Large intestine (tissue), 3 donors: ENCODE measurements around the gene NRXN2. TPM values are rescaled to one million over a fixed set of nuclear protein-coding genes. Genes with fewer than 3 reads are reported as not detected.

ENCODE experiments used
- DNase-seq, 2 donors: peaks; one replicate each; pipeline versions ENCODE4 v3.0.0 to v3.0.0-alpha.2; 2013
- H3K27ac ChIP-seq: one replicate; pipeline ENCODE4 v1.5.1; 2013; ENCODE audit warnings: low read length
- H3K27me3 ChIP-seq: 2 replicates; pipeline ENCODE4 v1.6.1; 2013; ENCODE audit warnings: low read length; ENCODE audit not compliant: control insufficient read depth, insufficient read depth
- H3K36me3 ChIP-seq: 2 replicates; pipeline ENCODE4 v1.6.1; 2013; ENCODE audit warnings: low read length; ENCODE audit not compliant: control insufficient read depth, insufficient read depth
- H3K4me1 ChIP-seq: one replicate; pipeline ENCODE4 v1.6.1; 2013; ENCODE audit warnings: low read length; ENCODE audit not compliant: control insufficient read depth, insufficient read depth
- H3K4me3 ChIP-seq: one replicate; pipeline ENCODE4 v1.5.1; 2013; ENCODE audit warnings: low read length
- H3K9me3 ChIP-seq: one replicate; pipeline ENCODE4 v1.6.1; 2013; ENCODE audit warnings: mild to moderate bottlenecking, low read depth, low read length, moderate library complexity; ENCODE audit not compliant: control insufficient read depth
- WGBS: methylation state at CpG from one replicate; pipeline ENCODE4 v1.1.5; 2013; ENCODE audit warnings: low lambda C conversion rate; ENCODE audit not compliant: insufficient coverage; 5-methylcytosine and 5-hydroxymethylcytosine counted together
- polyA plus RNA-seq: library from polyadenylated mRNA; unstranded; fragments of 120-200 nt; gene quantifications from one replicate; pipeline ENCODE4 v1.2.1, GENCODE V29; 2013

Gene NRXN2
- polyA plus RNA-seq, 1 donor: 13.8 TPM

GRCh38 chr11:64660205-64660604, 62.8 kb downstream of the NRXN2 start:
- no peak for DNase-seq
- Histone ChIP-seq H3K27me3 (no peaks in the 10 kb centered on the region), H3K4me1 (no peaks in the 10 kb centered on the region), H3K9me3 (no peaks in the 10 kb centered on the region), H3K4me3 (no peak overlapping the region), H3K36me3 (no peaks in the 10 kb centered on the region), H3K27ac (no peak overlapping the region)
- WGBS: no CpG with 5 or more reads among the region's 10 CpGs

GRCh38 chr11:64659417-64660144, 63.4 kb downstream of the NRXN2 start:
- Histone ChIP-seq H3K27me3 (peaks cover 1% of the 10 kb centered on the region), H3K9me3 (no peaks in the 10 kb centered on the region), H3K4me3 (no peak overlapping the region), H3K4me1 (no peaks in the 10 kb centered on the region), H3K27ac (no peak overlapping the region), H3K36me3 (no peaks in the 10 kb centered on the region)
- WGBS: no CpG with 5 or more reads among the region's 9 CpGs
- no peak for DNase-seq

- no peak overlapping the region for H3K4me3 ChIP-seq
- H3K9me3 ChIP-seq: no peaks in the 10 kb centered on the region
- no CpG with 5 or more reads among the region's 2 CpGs for WGBS
- peaks cover 2% of the 10 kb centered on the region for H3K27me3 ChIP-seq
- H3K36me3 ChIP-seq: no peaks in the 10 kb centered on the region
- no peak overlapping the region for H3K27ac ChIP-seq
- H3K4me1 ChIP-seq: peaks cover under 1% of the 10 kb centered on the region
- DNase-seq: no peak
These were observed 64.7 kb downstream of the NRXN2 start for GRCh38 chr11:64658265-64658664.

- Histone ChIP-seq H3K4me3 (no peak overlapping the region), H3K27me3 (peaks cover 2% of the 10 kb centered on the region), H3K4me1 (peaks cover 9% of the 10 kb centered on the region), H3K27ac (no peak overlapping the region), H3K9me3 (no peaks in the 10 kb centered on the region), H3K36me3 (no peaks in the 10 kb centered on the region)
- WGBS: 40% methylated on average over 1 of the region's 6 CpGs
- DNase-seq: no peak
These were observed 66.1 kb downstream of the NRXN2 start for GRCh38 chr11:64656862-64657261.

- 100% methylated on average over 2 of the region's 8 CpGs for WGBS
- no peak for DNase-seq
- H3K27ac ChIP-seq: no peak overlapping the region
- no peak overlapping the region for H3K4me3 ChIP-seq
- H3K36me3 ChIP-seq: no peaks in the 10 kb centered on the region
- H3K4me1 ChIP-seq: peaks cover 9% of the 10 kb centered on the region
- no peaks in the 10 kb centered on the region for H3K9me3 ChIP-seq
- H3K27me3 ChIP-seq: peaks cover 2% of the 10 kb centered on the region
These were observed 66.9 kb downstream of the NRXN2 start for GRCh38 chr11:64655941-64656601.

- no peaks in the 10 kb centered on the region for H3K9me3 ChIP-seq
- no peaks in the 10 kb centered on the region for H3K36me3 ChIP-seq
- H3K4me3 ChIP-seq: no peak overlapping the region
- WGBS: 79% methylated on average over 2 of the region's 13 CpGs
- no peak for DNase-seq
- peaks cover 2% of the 10 kb centered on the region for H3K27me3 ChIP-seq
- no peak overlapping the region for H3K27ac ChIP-seq
- H3K4me1 ChIP-seq: peaks cover 9% of the 10 kb centered on the region
These were observed 67.9 kb downstream of the NRXN2 start for GRCh38 chr11:64654958-64655541.

GRCh38 chr11:64654439-64654838, 68.6 kb downstream of the NRXN2 start:
- Histone ChIP-seq H3K36me3 (no peaks in the 10 kb centered on the region), H3K27ac (no peak overlapping the region), H3K9me3 (no peaks in the 10 kb centered on the region), H3K4me3 (no peak overlapping the region), H3K27me3 (peaks cover 2% of the 10 kb centered on the region), H3K4me1 (peaks cover 9% of the 10 kb centered on the region)
- no peak for DNase-seq
- WGBS: no CpG with 5 or more reads among the region's 4 CpGs

GRCh38 chr11:64653388-64653973, 69.5 kb downstream of the NRXN2 start:
- DNase-seq: no peak
- H3K36me3 ChIP-seq: no peaks in the 10 kb centered on the region
- peaks cover 2% of the 10 kb centered on the region for H3K27me3 ChIP-seq
- no peak overlapping the region for H3K27ac ChIP-seq
- H3K4me3 ChIP-seq: no peak overlapping the region
- no peaks in the 10 kb centered on the region for H3K9me3 ChIP-seq
- WGBS: no CpG with 5 or more reads among the region's 13 CpGs
- H3K4me1 ChIP-seq: peaks cover 14% of the 10 kb centered on the region

- peak overlapping the region; percentile 51 for H3K27ac ChIP-seq
- H3K36me3 ChIP-seq: no peaks in the 10 kb centered on the region
- H3K4me1 ChIP-seq: peaks cover 14% of the 10 kb centered on the region
- peak; percentile 74 to 83 for DNase-seq
- no CpG with 5 or more reads among the region's 13 CpGs for WGBS
- H3K4me3 ChIP-seq: no peak overlapping the region
- peaks cover 2% of the 10 kb centered on the region for H3K27me3 ChIP-seq
- no peaks in the 10 kb centered on the region for H3K9me3 ChIP-seq
These were observed 70.2 kb downstream of the NRXN2 start for GRCh38 chr11:64652586-64653387.
